Endothelial cell of umbilical vein (primary cell): ENCODE measurements around the gene NCS1.

ENCODE experiments used
- CTCF ChIP-seq, 2 donors: IDR thresholded peaks; 1 replicate in 1 of 2; 2 replicates in 1 of 2; pipeline ENCODE4 v1.5.1; 2011; ENCODE audit warnings: low read length in 2 of 2, mild to moderate bottlenecking in 2 of 2, moderate library complexity in 2 of 2, control low read depth in 1 of 2, inconsistent platforms in 1 of 2, low read depth in 1 of 2; ENCODE audit not compliant: insufficient read depth in 1 of 2; ENCODE audit errors: extremely low read depth in 1 of 2
- EZH2 ChIP-seq: IDR thresholded peaks from 2 replicates; pipeline ENCODE4 v1.6.1; 2012; ENCODE audit warnings: borderline replicate concordance, low read depth, mild to moderate bottlenecking, moderate library complexity, low read length, inconsistent platforms; ENCODE audit not compliant: severe bottlenecking
- POLR2A ChIP-seq: IDR thresholded peaks from 2 replicates; pipeline ENCODE4 v1.6.1; 2012; ENCODE audit warnings: low read depth, mild to moderate bottlenecking, control low read depth, low read length

- no peak for TF ChIP-seq CTCF (IDR thresholded peaks at IDR 0.05; ENCODE audit: extremely low read depth in 1 of 2, insufficient read depth in 1 of 2, low read depth in 1 of 2, low read length in 2 of 2)
- TF ChIP-seq POLR2A, result no peak
- no peak for TF ChIP-seq EZH2
These were observed at the start of gene NCS1 for GRCh38 chr9:130172161-130172857.
